PC-9 (cell line): ENCODE results near the gene UGT1A1. TPM values are rescaled to one million over a fixed set of nuclear protein-coding genes. Genes with fewer than 3 reads are reported as not detected.
"Not testable (repeated sequence)": the region's sequence is repeated elsewhere in the genome, so short reads cannot be mapped to it uniquely, and the experiment has no call there.

ENCODE experiments used
- BruUV-seq: library from RNA; stranded (reverse); fragments of 400-500 nt; replicated peaks from 2 replicates; lab custom pipeline; 2021; lab: Mats Ljungman, UMichigan
- CTCF ChIA-PET: fragments of 300-600 bp; sonication (Branson Sonifier 250); formaldehyde crosslinking; loops from one replicate; lab custom pipeline; 2022; ENCODE audit warnings: antibody characterized with exemption; lab: Charles Lee
- POLR2A ChIA-PET: fragments of 300-600 bp; sonication (Branson Sonifier 250); formaldehyde crosslinking; loops from one replicate; lab custom pipeline; 2022; ENCODE audit warnings: antibody characterized with exemption; ENCODE audit not compliant: unreplicated experiment; lab: Charles Lee
- DNase-seq, 2 experiments: peaks; one replicate each; pipeline versions ENCODE4 v3.0.0 to v3.0.0-alpha.2; 2015 to 2022; ENCODE audit warnings: mixed read lengths in 1 of 2
- H2AFZ ChIP-seq: fragments of 200-600 bp; sonication (generic); 2 replicates; pipeline ENCODE4 v1.8.1; 2017; ENCODE audit warnings: antibody characterized with exemption
- H3F3A ChIP-seq: fragments of 200-600 bp; sonication (generic); 2 replicates; pipeline ENCODE4 v1.8.1; 2017; ENCODE audit warnings: antibody characterized with exemption, mild to moderate bottlenecking, low read depth; ENCODE audit not compliant: insufficient read depth
- H3K27ac ChIP-seq: fragments of 200-600 bp; sonication (generic); 2 replicates; pipeline ENCODE4 v1.6.1; 2016; ENCODE audit warnings: mixed run types
- H3K27me3 ChIP-seq: fragments of 200-600 bp; sonication (generic); 2 replicates; pipeline ENCODE4 v1.6.1; 2016; ENCODE audit warnings: low read depth, mixed run types; ENCODE audit not compliant: insufficient read depth
- H3K36me3 ChIP-seq: fragments of 200-600 bp; sonication (generic); 2 replicates; pipeline ENCODE4 v1.6.1; 2016; ENCODE audit warnings: low read depth, mixed run types
- H3K4me1 ChIP-seq: fragments of 200-600 bp; sonication (generic); replicated peaks from 2 replicates; pipeline ENCODE4 v1.6.1; 2016; ENCODE audit warnings: mixed run types; ENCODE audit not compliant: insufficient read depth
- H3K4me2 ChIP-seq: fragments of 200-600 bp; sonication (generic); 2 replicates; pipeline ENCODE4 v1.6.1; 2017; ENCODE audit warnings: mixed run types
- H3K4me3 ChIP-seq: fragments of 200-600 bp; sonication (generic); 2 replicates; pipeline ENCODE4 v1.6.1; 2016; ENCODE audit warnings: mixed run types
- H3K79me2 ChIP-seq: fragments of 200-600 bp; sonication (generic); 2 replicates; pipeline ENCODE4 v1.6.1; 2017; ENCODE audit warnings: low read depth, mixed run types
- H3K9me2 ChIP-seq: fragments of 200-600 bp; sonication (generic); 2 replicates; pipeline ENCODE4 v1.8.1; 2017; ENCODE audit warnings: mild to moderate bottlenecking; ENCODE audit not compliant: insufficient read depth
- H3K9me3 ChIP-seq: fragments of 200-600 bp; sonication (generic); 2 replicates; pipeline ENCODE4 v1.8.1; 2016; ENCODE audit warnings: low read depth; ENCODE audit not compliant: insufficient read depth
- H4K20me1 ChIP-seq: fragments of 200-600 bp; sonication (generic); 2 replicates; pipeline ENCODE4 v1.8.1; 2017; ENCODE audit not compliant: insufficient read depth
- CTCF ChIP-seq: fragments of 200-600 bp; sonication (generic); conservative IDR thresholded peaks from 2 replicates; pipeline ENCODE4 v1.6.1; 2017; ENCODE audit warnings: mixed run types, antibody characterized with exemption, mild to moderate bottlenecking, moderate library complexity
- EZH2 ChIP-seq: fragments of 200-600 bp; sonication (generic); IDR thresholded peaks from 2 replicates; pipeline ENCODE4 v1.8.0; 2017; ENCODE audit warnings: antibody characterized with exemption, low read depth
- intact Hi-C: fragments of 100-400 bp; cut with micrococcal nuclease; formaldehyde crosslinking; loops from one replicate; pipeline ENCODE4 v1.10.0; 2022; ENCODE audit not compliant: unreplicated experiment
- total RNA-seq: library from RNA; stranded (reverse); gene quantifications from 2 replicates; pipeline ENCODE4 v1.2.3, GENCODE V29; 2021

The UGT1A1 gene
- total RNA-seq, 1 experiment from 2014 or later = 64.8 TPM

GRCh38 chr2:233746475-233747282 lies 13.4 kb upstream of the UGT1A1 start:
- Histone ChIP-seq H4K20me1 (peaks cover 13% of the 10 kb centered on the region), H3K36me3 (peaks cover 84% of the 10 kb centered on the region), H3K79me2 (peaks cover 95% of the 10 kb centered on the region), H3K9me3 (peaks cover 9% of the 10 kb centered on the region), H2AFZ (no peak overlapping the region), H3K27me3 (no peaks in the 10 kb centered on the region), H3K9me2 (no peaks in the 10 kb centered on the region), H3F3A (peaks cover 45% of the 10 kb centered on the region), H3K27ac (no peak overlapping the region), H3K4me1 (no peaks in the 10 kb centered on the region), H3K4me2 (no peak overlapping the region), H3K4me3 (no peak overlapping the region)
- BruUV-seq = no TSS peak
- ChIA-PET POLR2A (interaction anchor here (0.7 kb wide), 1 partner anchor 50 kb away, joined by 11 read pairs; no protein-coding TSS in a partner anchor), CTCF (no interaction called here)
- DNase-seq = peak in 1 of 2 experiments; percentile 23
- no peak for TF ChIP-seq CTCF
- TF ChIP-seq EZH2 = no peak
- intact Hi-C loops = no loop called here

- Histone ChIP-seq H3K27me3 (no peaks in the 10 kb centered on the region), H3K9me2 (no peaks in the 10 kb centered on the region), H3K27ac (no peak overlapping the region), H3K4me1 (no peaks in the 10 kb centered on the region), H2AFZ (no peak overlapping the region), H3F3A (peaks cover 48% of the 10 kb centered on the region), H3K79me2 (peaks cover 95% of the 10 kb centered on the region), H3K4me3 (no peak overlapping the region), H3K4me2 (no peak overlapping the region), H4K20me1 (peaks cover 13% of the 10 kb centered on the region), H3K9me3 (peaks cover 9% of the 10 kb centered on the region), H3K36me3 (peaks cover 79% of the 10 kb centered on the region)
- no TSS peak for BruUV-seq
- no peak for DNase-seq
- intact Hi-C loops = no loop called here
- POLR2A ChIA-PET = interaction anchor here (0.7 kb wide), 1 partner anchor 51 kb away, joined by 11 read pairs; no protein-coding TSS in a partner anchor
- CTCF ChIA-PET = no interaction called here
- TF ChIP-seq EZH2 (no peak), CTCF (no peak)
Observed at GRCh38 chr2:233747283-233747544, 12.9 kb upstream of the UGT1A1 start.

- Histone ChIP-seq H3K36me3 (peaks cover 83% of the 10 kb centered on the region), H4K20me1 (peaks cover 31% of the 10 kb centered on the region), H3K79me2 (peaks cover 98% of the 10 kb centered on the region), H3F3A (peaks cover 51% of the 10 kb centered on the region)
- H2AFZ ChIP-seq, DNase-seq, POLR2A ChIA-PET, H3K27me3 ChIP-seq, H3K4me3 ChIP-seq, CTCF ChIA-PET, BruUV-seq, H3K27ac ChIP-seq, H3K9me2 ChIP-seq, H3K4me2 ChIP-seq, H3K9me3 ChIP-seq, H3K4me1 ChIP-seq, intact Hi-C loops: not testable (repeated sequence)
Observed at GRCh38 chr2:233750689-233751088, 9.4 kb upstream of the UGT1A1 start.

GRCh38 chr2:233751212-233752009 lies 8.7 kb upstream of the UGT1A1 start:
- H3K4me3 ChIP-seq, H3K4me1 ChIP-seq, H3K27me3 ChIP-seq, H3K9me2 ChIP-seq, H2AFZ ChIP-seq, BruUV-seq, H3K4me2 ChIP-seq, CTCF ChIA-PET, intact Hi-C loops, H3K9me3 ChIP-seq: not testable (repeated sequence)
- peaks cover 53% of the 10 kb centered on the region for H3F3A ChIP-seq
- H3K36me3 ChIP-seq = peaks cover 86% of the 10 kb centered on the region
- H3K27ac ChIP-seq = 0 out of 2 replicates have a peak overlapping the region, but pooled peaks have one; percentile 3
- peaks cover 31% of the 10 kb centered on the region for H4K20me1 ChIP-seq
- POLR2A ChIA-PET = interaction anchor here (0.6 to 0.8 kb wide), 2 partner anchors 9 to 155 kb away, joined by 4 to 7 read pairs; no protein-coding TSS in a partner anchor
- H3K79me2 ChIP-seq = peaks cover 98% of the 10 kb centered on the region
- peak in 1 of 2 experiments; percentile 25 for DNase-seq
